ENCODE measurements around the gene FREM1. TPM values are rescaled to one million over a fixed set of nuclear protein-coding genes. Genes with fewer than 3 reads are reported as not detected.

The FREM1 gene
- total RNA-seq, 1 experiment from 2014 or later, result 0.17 TPM

- no peaks in the 10 kb centered on the region for H3K9me3 ChIP-seq (ENCODE audit: insufficient read depth, low read depth)
- no peak for TF ChIP-seq EZH2 (IDR thresholded peaks at IDR 0.05; ENCODE audit: low read depth)
- no peaks in the 10 kb centered on the region for H3K79me2 ChIP-seq (ENCODE audit: low read depth)
- intact Hi-C loops (cut with micrococcal nuclease; ENCODE audit: unreplicated experiment), result no loop called here
- no peaks in the 10 kb centered on the region for H3K4me1 ChIP-seq (replicated peaks; ENCODE audit: insufficient read depth)
- no peak overlapping the region for H3K4me2 ChIP-seq
- no TSS peak for BruUV-seq (replicated peaks)
- no peaks in the 10 kb centered on the region for H4K20me1 ChIP-seq (ENCODE audit: insufficient read depth)
- no peaks in the 10 kb centered on the region for H3K36me3 ChIP-seq (ENCODE audit: low read depth)
- no peak overlapping the region for H3K4me3 ChIP-seq
- no peaks in the 10 kb centered on the region for H3K27me3 ChIP-seq (ENCODE audit: insufficient read depth, low read depth)
- no peaks in the 10 kb centered on the region for H3F3A ChIP-seq (ENCODE audit: insufficient read depth, low read depth)
- DNase-seq, result no peak
- H2AFZ ChIP-seq, result no peak overlapping the region
- POLR2A ChIA-PET (ENCODE audit: unreplicated experiment), result no interaction called here
- H3K27ac ChIP-seq, result no peak overlapping the region
- CTCF ChIA-PET, result no interaction called here
- no peaks in the 10 kb centered on the region for H3K9me2 ChIP-seq (ENCODE audit: insufficient read depth)
Observed at GRCh38 chr9:14836885-14837284, 73.3 kb downstream of the FREM1 start.

DNA sequence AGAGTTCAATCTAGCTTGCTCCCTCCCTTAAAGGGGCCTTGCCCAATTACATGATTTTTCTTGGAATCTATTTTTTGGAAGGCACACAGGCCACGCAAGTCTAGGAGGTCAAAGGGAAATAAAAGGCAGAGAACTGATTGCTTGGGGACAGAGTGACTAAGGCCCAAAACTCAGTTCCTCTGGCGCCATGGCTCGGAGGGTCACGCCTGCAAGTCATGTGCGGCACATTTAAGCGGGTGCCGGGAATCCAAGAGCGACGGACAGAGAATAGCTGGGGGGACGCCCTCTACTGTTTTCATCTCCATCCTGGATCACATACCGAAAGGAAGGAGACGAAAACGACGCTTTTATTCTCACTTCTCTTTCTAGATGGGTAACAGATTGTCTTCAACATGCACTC lies 78.6 kb downstream of the FREM1 start:
- H4K20me1 ChIP-seq (ENCODE audit: insufficient read depth), result no peaks in the 10 kb centered on the region
- no peaks in the 10 kb centered on the region for H3K27me3 ChIP-seq (ENCODE audit: insufficient read depth, low read depth)
- TF ChIP-seq, protein P1, sequence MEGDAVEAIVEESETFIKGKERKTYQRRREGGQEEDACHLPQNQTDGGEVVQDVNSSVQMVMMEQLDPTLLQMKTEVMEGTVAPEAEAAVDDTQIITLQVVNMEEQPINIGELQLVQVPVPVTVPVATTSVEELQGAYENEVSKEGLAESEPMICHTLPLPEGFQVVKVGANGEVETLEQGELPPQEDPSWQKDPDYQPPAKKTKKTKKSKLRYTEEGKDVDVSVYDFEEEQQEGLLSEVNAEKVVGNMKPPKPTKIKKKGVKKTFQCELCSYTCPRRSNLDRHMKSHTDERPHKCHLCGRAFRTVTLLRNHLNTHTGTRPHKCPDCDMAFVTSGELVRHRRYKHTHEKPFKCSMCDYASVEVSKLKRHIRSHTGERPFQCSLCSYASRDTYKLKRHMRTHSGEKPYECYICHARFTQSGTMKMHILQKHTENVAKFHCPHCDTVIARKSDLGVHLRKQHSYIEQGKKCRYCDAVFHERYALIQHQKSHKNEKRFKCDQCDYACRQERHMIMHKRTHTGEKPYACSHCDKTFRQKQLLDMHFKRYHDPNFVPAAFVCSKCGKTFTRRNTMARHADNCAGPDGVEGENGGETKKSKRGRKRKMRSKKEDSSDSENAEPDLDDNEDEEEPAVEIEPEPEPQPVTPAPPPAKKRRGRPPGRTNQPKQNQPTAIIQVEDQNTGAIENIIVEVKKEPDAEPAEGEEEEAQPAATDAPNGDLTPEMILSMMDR (conservative IDR thresholded peaks at IDR 0.05), result no peak
- no peak for TF ChIP-seq EZH2 (IDR thresholded peaks at IDR 0.05; ENCODE audit: low read depth)
- H3K9me2 ChIP-seq (ENCODE audit: insufficient read depth), result no peaks in the 10 kb centered on the region
- no peaks in the 10 kb centered on the region for H3K4me1 ChIP-seq (replicated peaks; ENCODE audit: insufficient read depth)
- H3K4me2 ChIP-seq, result no peak overlapping the region
- no peaks in the 10 kb centered on the region for H3F3A ChIP-seq (ENCODE audit: insufficient read depth, low read depth)
- H2AFZ ChIP-seq, result no peak overlapping the region
- no peak for DNase-seq
- no TSS peak for BruUV-seq (replicated peaks)
- ChIA-PET CTCF (no interaction called here), POLR2A (ENCODE audit: unreplicated experiment) (no interaction called here)
- no peaks in the 10 kb centered on the region for H3K9me3 ChIP-seq (ENCODE audit: insufficient read depth, low read depth)
- H3K27ac ChIP-seq, result no peak overlapping the region
- no peaks in the 10 kb centered on the region for H3K36me3 ChIP-seq (ENCODE audit: low read depth)
- intact Hi-C loops (cut with micrococcal nuclease; ENCODE audit: unreplicated experiment), result no loop called here
- H3K79me2 ChIP-seq (ENCODE audit: low read depth), result no peaks in the 10 kb centered on the region
- no peak overlapping the region for H3K4me3 ChIP-seq

DNA sequence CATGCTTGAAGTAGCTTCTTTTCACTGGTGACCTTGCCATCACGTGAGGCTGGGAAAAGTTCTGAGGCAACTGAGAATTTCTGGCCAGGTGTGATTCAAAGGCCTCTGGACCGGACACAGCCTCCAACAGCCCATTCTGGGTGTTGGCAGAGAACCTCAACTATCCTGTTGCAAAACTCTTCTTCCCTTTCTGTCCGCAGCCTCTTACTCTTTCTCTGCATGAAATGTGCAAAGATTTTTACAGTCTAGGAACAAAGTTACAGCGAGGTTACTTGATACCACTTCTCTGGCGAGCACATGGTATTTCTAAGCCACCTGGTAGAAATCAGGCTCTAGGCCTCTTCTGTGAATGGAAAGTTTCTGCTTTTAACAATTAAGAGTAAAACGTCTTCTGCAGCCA lies 79.2 kb downstream of the FREM1 start:
- intact Hi-C loops (cut with micrococcal nuclease; ENCODE audit: unreplicated experiment), result no loop called here
- Histone ChIP-seq H3F3A (ENCODE audit: insufficient read depth, low read depth) (no peaks in the 10 kb centered on the region), H3K4me3 (no peak overlapping the region), H2AFZ (no peak overlapping the region), H4K20me1 (ENCODE audit: insufficient read depth) (no peaks in the 10 kb centered on the region), H3K79me2 (ENCODE audit: low read depth) (no peaks in the 10 kb centered on the region), H3K9me3 (ENCODE audit: insufficient read depth, low read depth) (no peaks in the 10 kb centered on the region), H3K27me3 (ENCODE audit: insufficient read depth, low read depth) (no peaks in the 10 kb centered on the region), H3K27ac (no peak overlapping the region), H3K4me2 (no peak overlapping the region), H3K36me3 (ENCODE audit: low read depth) (no peaks in the 10 kb centered on the region), H3K4me1 (replicated peaks; ENCODE audit: insufficient read depth) (no peaks in the 10 kb centered on the region), H3K9me2 (ENCODE audit: insufficient read depth) (no peaks in the 10 kb centered on the region)
- POLR2A ChIA-PET (ENCODE audit: unreplicated experiment), result no interaction called here
- no TSS peak for BruUV-seq (replicated peaks)
- TF ChIP-seq EZH2 (IDR thresholded peaks at IDR 0.05; ENCODE audit: low read depth), result no peak
- TF ChIP-seq, protein P1 (conservative IDR thresholded peaks at IDR 0.05), result no peak
- CTCF ChIA-PET, result no interaction called here
- no peak for DNase-seq

GRCh38 chr9:14830057-14830456 lies 80.2 kb downstream of the FREM1 start:
- POLR2A ChIA-PET (ENCODE audit: unreplicated experiment), result no interaction called here
- Histone ChIP-seq H3K79me2 (ENCODE audit: low read depth) (no peaks in the 10 kb centered on the region), H3K4me1 (replicated peaks; ENCODE audit: insufficient read depth) (no peaks in the 10 kb centered on the region), H3K4me2 (no peak overlapping the region), H3K27ac (no peak overlapping the region), H3K36me3 (ENCODE audit: low read depth) (no peaks in the 10 kb centered on the region), H3K4me3 (no peak overlapping the region), H3K9me3 (ENCODE audit: insufficient read depth, low read depth) (no peaks in the 10 kb centered on the region), H2AFZ (no peak overlapping the region), H4K20me1 (ENCODE audit: insufficient read depth) (no peaks in the 10 kb centered on the region), H3F3A (ENCODE audit: insufficient read depth, low read depth) (no peaks in the 10 kb centered on the region), H3K27me3 (ENCODE audit: insufficient read depth, low read depth) (no peaks in the 10 kb centered on the region), H3K9me2 (ENCODE audit: insufficient read depth) (no peaks in the 10 kb centered on the region)
- BruUV-seq (replicated peaks), result no TSS peak
- TF ChIP-seq EZH2 (IDR thresholded peaks at IDR 0.05; ENCODE audit: low read depth), result no peak
- TF ChIP-seq, protein P1 (conservative IDR thresholded peaks at IDR 0.05), result no peak
- no peak for DNase-seq
- intact Hi-C loops (cut with micrococcal nuclease; ENCODE audit: unreplicated experiment), result no loop called here
- CTCF ChIA-PET, result no interaction called here
